NOMO-1 treated with dmso at 0.1 percent for 144 hours (cell line): ENCODE measurements around the gene FRMD6.
"Not testable (repeated sequence)": the region's sequence is repeated elsewhere in the genome, so short reads cannot be mapped to it uniquely, and the experiment has no call there.

Experiments
- DNase-seq: peaks from one replicate; lab custom pipeline; 2025; ENCODE audit not compliant: unreplicated experiment; lab: John Stamatoyannopoulos, UW

Gene FRMD6

DNA sequence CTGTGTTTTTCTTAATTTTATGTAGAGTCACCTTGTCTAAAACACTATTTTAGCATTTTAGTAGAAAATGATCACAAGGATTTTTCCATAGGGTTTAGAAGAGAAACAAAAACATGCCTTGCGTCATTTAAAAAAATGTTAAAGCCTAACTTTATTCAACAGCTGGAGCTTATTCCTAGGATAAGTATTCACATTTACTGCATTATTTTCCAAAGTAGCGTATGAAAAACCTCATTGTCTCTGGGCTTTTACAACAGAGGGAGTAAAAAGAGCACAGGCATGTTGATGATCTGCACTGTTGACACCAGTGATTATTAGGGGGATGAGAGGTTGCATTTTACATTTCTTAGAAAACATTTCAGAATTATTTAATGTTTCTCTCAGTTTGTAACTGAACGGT lies 66.1 kb downstream of the FRMD6 start:
- DNase-seq: no peak

- DNase-seq: no peak
These were observed 68.2 kb downstream of the FRMD6 start for GRCh38 chr14:51719955-51720354.

- DNase-seq: no peak
These were observed 72.3 kb downstream of the FRMD6 start for GRCh38 chr14:51723990-51724389.

GRCh38 chr14:51724650-51725049 lies 72.9 kb downstream of the FRMD6 start:
- no peak for DNase-seq

- DNase-seq: no peak
These were observed 73.4 kb downstream of the FRMD6 start for GRCh38 chr14:51725061-51725460.

GRCh38 chr14:51726166-51726899 lies 74.6 kb downstream of the FRMD6 start:
- DNase-seq: no peak

DNA sequence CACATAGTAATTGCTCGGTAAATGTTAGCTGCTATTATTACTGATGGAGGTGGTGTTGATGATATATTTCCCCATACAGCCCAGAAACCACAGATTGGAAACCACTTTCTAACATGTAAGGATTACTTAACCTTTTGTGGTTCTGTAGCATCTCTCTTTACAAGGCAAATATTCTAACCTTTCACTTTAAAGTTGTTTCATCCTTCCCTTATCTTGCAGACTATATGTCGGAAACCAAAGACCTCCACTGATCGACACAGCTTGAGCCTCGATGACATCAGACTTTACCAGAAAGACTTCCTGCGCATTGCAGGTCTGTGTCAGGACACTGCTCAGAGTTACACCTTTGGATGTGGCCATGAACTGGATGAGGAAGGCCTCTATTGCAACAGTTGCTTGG lies 75.8 kb downstream of the FRMD6 start:
- no peak for DNase-seq

DNA sequence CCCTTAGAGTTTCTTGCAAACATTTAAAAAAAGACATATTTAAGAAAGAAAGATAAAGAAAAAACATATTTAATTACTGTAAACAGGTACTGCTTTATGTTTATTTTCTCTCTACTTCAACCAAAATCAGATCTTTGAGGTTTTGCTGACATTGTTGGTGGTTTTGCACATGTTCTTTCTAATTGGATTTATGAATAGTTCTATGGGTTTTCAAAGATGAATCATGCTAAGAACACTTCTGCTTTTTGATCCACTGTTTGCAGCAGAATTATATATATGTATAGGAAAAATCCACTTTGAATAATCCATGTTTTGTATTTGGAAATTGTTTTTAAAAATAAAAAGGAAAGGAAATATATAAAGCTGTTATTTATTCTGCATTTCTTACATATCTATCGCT lies 78.4 kb downstream of the FRMD6 start:
- DNase-seq: no peak

DNA sequence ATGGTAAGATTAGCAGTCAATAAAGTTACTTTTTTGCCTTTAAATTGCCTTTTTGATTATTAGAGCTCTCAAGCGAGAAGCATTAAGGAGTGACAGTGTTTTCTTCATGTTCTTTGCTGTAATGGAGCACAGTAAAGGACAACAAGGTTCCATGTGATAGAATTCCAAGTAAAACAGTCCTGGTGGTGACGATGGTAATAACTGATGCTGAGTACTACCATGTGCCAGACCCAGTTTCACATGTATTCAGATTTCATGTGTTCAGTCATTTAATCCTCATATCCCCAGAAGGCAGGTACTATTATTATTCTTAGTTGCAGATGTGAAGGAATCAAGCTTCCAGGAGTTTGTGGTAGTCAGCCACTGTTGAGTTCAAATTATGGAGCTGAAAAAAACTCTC lies 79.0 kb downstream of the FRMD6 start:
- DNase-seq: no peak

DNA sequence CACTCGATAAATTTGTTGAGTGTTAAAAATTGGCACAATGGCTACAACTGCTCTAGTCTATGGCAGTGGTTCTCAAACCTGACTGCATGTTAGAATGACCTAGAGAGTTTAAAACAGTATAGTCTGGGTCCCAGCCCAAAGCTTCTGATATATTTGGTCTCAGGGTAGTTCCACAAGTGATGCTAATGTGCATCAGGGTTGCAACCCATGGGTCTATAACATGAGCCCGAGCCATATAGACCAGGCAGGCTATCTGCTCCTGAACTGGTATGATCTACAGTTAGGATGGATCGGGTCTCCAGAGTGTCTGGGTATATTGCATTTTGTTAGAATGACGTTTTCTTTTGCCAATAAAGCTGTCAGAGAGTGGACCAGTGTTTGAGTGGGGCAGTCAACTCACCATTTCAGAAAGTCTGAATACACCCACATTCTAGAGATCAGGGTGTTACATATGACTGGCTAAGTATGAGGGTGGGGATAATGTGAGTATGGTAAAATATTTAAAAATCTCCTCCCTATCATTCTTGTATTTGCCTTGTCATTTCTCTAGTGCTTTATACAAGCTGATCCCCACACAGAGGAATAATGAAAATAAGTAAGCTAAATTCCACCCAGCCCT lies 80.9 kb downstream of the FRMD6 start:
- DNase-seq: no peak

DNA sequence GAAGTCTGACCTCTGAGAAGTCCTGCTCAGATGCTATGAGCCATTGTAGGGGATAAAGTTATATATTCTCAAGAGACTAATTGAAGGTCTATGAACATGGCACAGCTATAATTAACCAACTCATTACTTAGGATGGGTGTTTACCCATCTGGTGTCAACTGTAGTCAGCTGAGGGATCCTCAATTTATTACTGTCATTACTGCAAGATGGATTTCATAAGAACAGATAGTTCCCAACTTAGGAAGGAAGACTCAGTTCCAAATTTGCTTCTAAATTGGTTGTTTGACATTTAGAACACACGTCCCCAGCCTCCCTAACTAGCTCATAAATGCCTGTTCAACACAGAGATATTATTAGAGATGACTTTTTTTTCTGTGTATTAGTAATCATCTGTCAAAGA lies 81.4 kb downstream of the FRMD6 start:
- DNase-seq: no peak

- DNase-seq: no peak
These were observed 84.1 kb downstream of the FRMD6 start for GRCh38 chr14:51735851-51736250.

DNA sequence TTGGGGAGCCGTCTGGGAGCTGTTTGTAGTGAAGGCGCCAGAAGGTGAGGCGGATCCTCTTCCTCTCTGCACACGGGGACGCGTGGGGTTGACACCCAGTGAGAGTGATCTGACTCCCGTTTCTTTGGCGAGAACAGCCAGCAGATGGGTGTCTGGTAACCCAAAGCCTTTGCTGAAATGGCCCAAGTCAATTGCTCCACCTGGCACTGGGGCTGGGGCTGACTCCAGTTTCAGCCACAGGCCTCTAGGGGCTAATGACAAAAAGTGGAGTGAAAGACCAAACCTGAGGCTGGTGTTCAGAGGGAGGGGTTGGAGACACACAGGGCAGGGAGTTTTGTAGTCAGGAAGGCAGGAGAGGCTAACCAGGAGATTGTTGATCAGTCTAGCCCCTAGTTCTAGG lies 87.0 kb downstream of the FRMD6 start:
- no peak for DNase-seq

DNA sequence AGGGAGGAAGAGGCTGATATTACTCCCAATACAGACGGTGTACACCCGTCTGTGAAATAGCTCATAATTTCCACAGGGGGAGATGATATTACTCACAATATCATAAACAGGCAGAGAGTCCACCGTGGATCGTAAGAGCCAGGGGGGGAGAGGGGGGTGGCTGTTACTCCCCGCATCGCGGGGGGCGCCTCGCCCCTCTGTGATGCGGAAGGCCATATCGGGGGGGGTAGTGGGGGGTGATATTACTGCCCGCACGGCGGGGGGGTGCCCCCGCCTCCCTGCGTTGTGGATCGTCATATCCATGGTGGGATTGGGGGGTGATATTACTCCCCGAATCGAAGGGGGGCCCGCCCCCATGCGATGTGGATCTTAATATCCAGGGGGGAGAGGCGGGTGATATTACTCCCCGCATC lies 91.9 kb downstream of the FRMD6 start:
- DNase-seq: no peak

DNA sequence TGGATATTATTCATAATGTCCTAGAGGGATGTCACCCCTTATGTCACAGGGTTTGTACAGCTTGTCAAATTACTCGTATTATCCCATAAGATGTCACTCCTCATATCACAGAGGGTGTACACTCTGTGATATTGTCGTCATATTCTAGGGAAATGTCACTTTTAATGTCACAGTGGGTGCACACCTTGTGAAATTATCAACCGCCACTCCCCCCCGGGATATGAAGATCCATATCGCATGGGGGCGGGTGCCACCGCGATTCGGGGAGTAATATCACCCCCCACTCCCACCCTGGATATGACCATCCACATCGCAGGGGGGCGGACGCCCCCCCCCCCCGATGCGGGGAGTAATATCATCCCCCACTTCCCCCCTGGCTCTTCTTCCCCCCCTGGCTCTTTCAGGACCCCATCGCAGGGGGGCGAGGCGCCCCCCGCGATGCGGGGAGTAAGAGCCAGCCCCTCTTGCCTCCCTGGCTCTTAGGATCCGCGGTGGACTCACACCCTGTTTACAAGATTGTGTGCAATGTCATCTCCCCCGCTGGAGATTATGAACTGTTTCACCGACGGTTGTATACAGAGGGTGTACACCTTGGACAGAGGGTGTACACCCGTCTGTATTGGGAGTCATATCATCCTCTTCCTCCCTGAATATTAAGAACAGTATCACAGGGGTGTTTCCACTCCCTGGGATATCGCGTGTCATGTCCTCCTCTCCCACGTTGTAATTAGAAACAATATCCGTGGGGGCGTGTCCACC lies 92.8 kb downstream of the FRMD6 start:
- no peak for DNase-seq

DNA sequence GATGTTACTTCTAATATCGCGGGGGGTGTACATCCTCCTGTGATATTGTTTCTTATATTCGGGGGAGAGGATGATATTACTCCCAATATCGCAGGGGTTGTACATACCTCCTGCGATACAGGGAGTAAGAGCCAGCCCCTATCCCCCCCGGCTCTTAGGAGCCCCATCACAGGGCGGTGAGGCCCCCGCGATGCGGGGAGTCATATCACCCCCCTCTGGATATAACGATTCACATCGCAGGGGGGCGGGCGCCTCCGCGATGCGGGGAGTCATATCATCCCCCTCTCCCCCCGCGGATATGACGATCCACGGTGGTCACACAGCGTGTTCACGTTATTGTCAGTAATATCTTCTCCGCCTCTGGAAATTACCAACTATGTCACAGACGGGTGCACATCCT lies 95.1 kb downstream of the FRMD6 start:
- not testable (repeated sequence) for DNase-seq

GRCh38 chr14:51750542-51750941 lies 98.8 kb downstream of the FRMD6 start:
- DNase-seq: no peak

- not testable (repeated sequence) for DNase-seq
These were observed 100.1 kb downstream of the FRMD6 start for GRCh38 chr14:51751611-51752345.

GRCh38 chr14:51757756-51758155 lies 106.0 kb downstream of the FRMD6 start:
- DNase-seq: not testable (repeated sequence)

DNA sequence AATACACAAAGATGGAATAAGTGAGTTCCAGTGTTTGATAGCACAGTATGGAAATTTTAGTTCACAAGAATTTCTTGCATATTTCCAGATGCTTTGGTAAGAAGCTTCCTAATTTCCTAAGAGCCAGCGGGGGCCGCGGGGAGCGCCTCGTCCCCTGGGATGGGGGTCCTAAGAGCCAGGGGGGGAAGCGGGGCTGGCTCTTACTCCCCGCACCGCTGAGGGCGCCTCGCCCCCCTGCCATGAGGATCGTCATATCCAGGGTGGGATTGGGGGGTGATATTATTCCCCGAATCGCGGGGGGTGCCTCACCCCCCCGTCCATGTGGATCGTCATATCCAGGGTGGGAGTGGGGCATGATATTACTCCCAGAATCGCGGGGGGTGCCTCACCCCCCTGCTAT lies 108.2 kb downstream of the FRMD6 start:
- DNase-seq: no peak

DNA sequence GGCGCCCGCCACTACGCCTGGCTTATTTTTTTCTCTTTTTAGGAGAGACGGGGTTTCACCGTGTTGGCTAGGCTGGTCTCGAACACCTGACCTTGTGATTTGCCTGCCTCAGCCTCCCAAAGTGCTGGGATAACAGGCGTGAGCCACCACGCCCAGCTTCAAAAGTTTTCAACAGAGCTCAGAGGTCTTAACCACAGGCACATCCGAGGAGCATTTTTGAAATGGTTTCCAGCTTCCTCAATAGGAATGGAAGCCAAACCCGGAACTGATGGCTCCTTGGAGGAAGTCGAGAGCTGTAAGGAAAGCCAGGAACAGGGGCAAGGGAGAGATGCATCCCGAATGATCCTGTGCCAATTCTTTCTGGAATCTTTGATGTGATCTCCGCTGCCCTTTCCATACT lies 114.0 kb downstream of the FRMD6 start:
- DNase-seq: not testable (repeated sequence)
